COLO829 (cell line): ENCODE measurements around the gene XRCC1.
"Not testable (repeated sequence)": the region's sequence is repeated elsewhere in the genome, so short reads cannot be mapped to it uniquely, and the experiment has no call there.

Experiments used
- DNase-seq: peaks from one replicate; pipeline ENCODE4 v3.0.0; 2012; ENCODE audit warnings: low spot score

Gene XRCC1

GRCh38 chr19:43600326-43600725 is 25.0 kb upstream of the XRCC1 start:
- not testable (repeated sequence) for DNase-seq

- DNase-seq, result no peak
These were observed 24.4 kb upstream of the XRCC1 start for GRCh38 chr19:43599635-43600295.

- DNase-seq, result no peak
These were observed 23.3 kb upstream of the XRCC1 start for GRCh38 chr19:43598445-43599240.

- no peak for DNase-seq
These were observed 22.5 kb upstream of the XRCC1 start for GRCh38 chr19:43597876-43598275.

- DNase-seq, result no peak
These were observed 21.6 kb upstream of the XRCC1 start for GRCh38 chr19:43596842-43597461.

DNA sequence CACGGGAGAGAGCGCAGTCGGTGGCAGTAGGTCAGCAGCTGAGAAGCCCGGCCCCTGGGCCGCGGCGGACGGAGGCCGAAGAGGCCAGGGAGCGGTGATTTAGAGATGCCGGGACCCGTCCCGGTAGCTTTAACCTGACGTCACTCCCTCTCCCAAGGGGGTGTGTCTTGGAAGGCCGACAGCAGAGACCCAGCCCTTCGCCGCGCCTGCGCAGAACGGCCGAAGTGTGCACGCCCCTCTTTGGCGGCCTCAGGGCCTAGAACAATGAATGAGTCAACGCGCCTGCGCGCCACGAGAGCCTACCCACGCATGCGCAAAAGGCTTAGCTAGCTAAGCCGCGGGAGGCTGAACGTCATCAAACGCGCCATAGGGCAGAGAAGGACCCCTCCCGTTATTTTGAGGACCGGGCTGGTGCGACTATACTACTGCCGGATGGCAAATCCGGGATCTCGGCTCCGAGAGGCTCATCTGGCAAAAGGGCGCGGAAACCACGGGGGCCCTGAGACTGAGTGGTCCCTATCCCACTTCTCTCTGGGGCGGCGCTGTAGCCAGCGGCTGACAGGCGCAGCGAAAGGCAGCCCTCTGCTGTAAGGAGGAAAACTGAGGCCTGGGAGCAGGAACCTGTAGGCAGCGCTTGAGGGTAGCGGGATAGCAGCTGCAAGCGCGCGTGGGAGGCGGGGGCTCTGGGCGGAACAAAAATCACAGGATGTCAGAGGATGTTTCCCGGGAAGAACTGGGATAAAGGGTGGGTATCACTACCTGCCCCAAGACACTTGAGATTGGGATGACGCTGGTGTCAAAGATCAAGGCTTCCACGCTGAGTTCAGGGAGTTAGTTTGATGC is 20.9 kb upstream of the XRCC1 start, which contains the start of the genes IRGQ and ZNF576:
IRGQ (minus strand) TSS at position 136 of the 843 bp plus-strand sequence. CDS start 796 bp downstream, outside the sequence.
ZNF576 (plus strand) TSS at position 597 of the 843 bp plus-strand sequence. CDS start 514 bp downstream, outside the sequence.
- DNase-seq, result peak; percentile 100

GRCh38 chr19:43595605-43595998 is 20.3 kb upstream of the XRCC1 start:
- DNase-seq, result no peak

DNA sequence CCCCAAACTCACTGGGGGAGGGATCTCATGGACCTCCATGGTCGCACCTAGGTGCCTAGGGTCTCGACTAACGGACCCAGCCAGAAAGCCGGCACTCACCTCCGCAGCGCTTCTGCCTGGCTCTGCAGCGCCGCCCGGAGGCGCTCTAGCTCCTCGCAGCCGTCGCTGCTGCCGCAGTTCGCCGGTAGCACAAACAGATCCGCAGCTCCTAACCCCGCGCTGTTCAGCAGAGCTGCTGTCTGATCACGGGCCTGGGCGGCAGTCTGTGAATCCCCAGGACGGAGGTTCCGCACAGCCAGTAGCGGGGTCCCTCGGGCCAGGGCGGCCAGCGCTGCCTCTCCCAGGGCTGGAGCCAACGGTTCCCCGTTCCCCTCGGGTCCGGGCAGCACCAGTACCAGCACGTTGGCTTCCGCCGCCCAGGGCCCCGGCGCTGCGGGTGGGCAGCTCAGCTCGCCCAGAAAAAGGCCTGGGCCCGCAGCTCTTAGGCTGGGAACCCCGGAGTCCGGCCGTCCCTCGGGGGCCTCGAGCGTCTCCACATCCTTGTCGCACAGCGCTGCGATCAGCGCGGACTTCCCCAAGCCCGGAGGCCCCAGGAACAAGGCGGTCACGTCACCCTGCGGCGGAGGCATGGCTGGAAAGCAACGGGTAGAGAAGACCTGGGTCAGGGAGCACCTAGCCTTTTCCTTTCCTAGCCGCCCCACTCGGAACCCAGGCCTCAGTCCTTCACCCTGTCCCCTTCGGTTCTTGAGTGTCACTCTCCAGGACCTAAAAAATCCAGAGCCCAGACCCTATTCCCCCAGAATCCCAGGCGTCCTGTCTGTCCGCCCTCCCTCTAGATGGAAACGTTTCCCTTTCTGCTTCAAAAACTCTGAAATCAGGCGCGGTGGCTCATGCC is 19.6 kb upstream of the XRCC1 start:
- DNase-seq, result peak; percentile 38

DNA sequence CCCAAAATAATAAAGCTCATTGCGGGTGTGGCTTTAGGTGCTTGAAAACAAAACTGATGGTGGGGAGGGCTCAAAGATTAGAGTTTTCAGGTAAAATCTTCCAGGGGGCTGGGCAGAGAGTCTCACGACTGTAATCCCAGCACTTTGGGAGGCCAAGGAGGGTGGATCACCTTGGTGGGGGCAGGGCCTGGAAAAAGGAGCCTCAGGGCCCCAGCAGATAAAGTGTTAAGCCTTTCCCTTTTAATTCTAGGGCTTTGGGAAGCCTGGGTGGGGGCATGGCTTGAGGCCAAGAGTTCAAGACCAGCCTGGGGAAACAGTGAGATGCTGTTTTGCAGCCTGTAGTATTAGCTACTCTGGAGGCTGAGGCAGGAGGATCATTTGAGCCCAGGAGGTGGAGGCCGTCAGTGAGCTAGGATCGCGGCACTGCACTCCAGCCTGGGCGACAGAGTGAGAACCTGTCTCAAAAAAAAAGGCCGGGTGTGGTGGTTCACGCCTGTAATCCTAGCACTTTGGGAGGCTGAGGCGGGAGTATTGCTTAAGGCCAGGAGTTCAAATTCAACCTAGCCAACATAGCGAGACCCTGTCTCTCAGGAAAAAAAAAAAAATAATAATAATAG is 18.9 kb upstream of the XRCC1 start:
- DNase-seq, result no peak

- no peak for DNase-seq
These were observed 17.5 kb upstream of the XRCC1 start for GRCh38 chr19:43592800-43593350.

DNA sequence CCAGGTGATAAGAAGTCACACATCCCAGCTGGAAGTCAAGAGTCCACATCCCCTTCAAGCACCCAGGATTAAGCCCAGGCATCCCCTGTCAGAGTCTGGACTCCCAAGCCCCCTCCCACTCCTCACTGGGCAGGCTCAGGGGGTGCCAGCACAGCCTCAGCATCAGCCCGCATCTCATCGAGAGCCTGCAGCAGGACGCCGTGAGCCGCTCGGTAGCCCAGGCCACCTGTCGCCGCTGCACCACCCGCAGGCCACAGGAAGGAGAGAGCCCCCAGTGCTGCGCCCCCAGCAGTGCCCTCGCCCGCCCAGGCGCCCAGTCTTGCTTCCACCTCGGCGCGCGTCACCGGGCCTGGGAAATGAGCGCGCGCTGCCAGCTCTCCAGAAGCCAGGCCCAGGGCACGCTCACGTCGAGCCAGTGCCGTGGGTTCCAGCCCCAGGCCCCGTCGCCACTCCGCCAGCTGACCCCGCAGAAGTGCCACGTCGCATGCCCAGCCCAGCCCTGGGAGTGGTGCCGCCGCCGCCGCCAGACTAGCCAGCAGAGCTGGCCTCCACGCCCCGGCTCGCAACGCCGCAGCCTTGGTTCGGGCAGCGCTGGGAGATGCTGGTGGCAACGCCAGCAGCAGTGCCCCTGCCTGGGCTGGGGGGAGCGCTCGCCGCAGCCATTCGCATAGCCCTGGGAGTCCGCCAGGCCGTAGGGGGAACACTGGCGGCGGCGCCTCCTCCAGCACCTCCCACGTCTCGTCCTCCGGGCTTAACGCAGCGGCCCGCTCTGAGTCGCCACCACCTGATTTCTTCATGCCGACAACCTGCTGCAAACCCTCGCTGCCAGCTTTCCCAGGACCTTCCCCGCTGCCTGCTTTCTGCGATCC is 16.8 kb upstream of the XRCC1 start:
- no peak for DNase-seq

DNA sequence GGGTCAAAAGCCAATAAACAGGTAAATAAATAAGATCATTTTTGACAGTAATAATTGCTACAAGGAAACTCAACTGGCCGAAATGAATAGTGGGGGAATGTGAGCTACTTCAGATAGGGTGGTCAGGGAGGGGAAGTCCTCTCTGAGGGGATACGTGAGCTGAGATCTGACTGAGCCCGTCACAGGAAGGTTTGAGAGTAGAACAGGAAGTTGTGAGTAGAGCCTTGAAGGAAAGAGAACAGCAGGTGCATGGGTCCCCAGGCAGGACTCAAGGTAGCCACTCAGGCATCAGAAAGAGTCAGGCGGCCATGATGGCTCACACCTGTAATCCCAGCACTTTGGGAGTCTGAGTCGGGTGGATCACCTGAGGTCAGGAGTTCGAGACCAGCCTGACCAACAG is 14.4 kb upstream of the XRCC1 start:
- DNase-seq, result no peak

DNA sequence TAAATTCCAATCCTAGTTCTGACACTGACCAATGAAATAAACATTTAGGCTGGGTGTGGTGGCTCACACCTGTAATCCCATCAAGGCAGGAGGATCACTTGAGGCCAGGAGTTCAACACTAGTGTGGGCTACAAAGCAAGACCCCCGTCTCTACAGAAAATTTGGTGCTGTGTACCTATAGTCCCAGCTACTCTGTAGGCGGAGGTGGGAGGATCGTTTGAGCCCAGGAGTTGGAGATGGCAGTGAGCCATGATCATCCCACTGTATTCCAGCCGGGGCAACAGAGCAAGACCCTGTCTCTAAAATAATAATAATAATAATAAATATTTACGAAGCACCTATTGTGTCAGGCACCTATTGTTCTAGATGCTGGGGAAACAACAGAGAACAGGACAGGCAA is 13.9 kb upstream of the XRCC1 start:
- DNase-seq, result no peak

DNA sequence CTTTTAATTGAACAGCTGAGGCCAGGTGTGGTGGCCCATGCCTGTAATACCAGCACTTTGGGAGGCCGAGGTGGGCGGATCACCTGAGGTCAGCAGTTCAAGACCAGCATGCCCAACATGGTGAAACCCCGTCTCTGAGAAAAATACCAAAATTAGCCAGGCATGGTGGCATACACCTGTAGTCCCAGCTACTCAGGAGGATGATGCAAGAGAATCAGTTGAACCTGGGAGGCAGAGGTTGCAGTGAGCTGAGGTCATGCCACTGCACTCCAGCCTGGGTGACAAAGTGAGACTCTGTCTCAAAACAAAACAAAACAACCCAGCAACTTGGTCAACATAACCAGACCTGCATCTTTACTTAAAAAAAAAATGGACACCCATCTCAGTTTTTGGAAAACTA is 11.7 kb upstream of the XRCC1 start:
- not testable (repeated sequence) for DNase-seq

GRCh38 chr19:43586346-43586745 is 11.0 kb upstream of the XRCC1 start:
- DNase-seq, result no peak

DNA sequence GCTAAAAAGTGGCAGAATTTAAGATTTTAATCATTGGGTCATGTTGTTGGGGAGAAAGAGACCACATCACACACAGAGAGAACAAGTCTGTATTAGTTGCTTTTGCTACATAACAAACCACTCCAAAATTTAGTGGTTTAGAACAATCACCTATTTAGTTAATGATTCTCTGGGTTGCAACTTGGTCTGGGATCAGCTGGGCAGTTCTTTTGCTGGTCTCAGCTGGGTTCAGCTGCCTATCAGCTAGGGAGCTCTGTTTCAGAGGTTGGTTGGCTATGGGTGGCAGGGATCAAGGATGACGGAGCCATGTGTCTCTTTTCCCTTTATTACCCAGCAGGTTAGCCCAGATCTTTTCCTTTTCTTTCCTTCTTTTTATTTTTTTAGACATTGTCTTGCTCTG is 9.2 kb upstream of the XRCC1 start:
- no peak for DNase-seq

- DNase-seq, result no peak
These were observed 7.2 kb upstream of the XRCC1 start for GRCh38 chr19:43582495-43582894.

DNA sequence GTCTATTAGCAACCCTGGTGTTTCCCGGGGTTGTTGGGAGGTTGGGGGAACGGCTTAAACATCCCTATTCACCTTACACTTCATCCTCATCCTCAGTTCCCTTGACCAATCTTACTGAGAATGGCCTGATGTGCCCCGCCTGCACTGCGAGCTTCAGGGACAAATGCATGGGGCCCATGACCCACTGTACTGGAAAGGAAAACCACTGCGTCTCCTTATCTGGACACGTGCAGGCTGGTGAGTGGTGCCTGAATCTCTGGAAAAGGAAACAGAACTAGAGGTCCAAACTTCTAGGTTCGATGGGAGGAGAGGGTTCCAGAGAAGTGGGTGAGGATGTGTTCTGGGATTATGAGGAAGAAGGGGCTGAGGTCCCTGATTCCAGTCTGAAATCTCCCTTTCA is 6.1 kb upstream of the XRCC1 start:
- DNase-seq, result no peak

DNA sequence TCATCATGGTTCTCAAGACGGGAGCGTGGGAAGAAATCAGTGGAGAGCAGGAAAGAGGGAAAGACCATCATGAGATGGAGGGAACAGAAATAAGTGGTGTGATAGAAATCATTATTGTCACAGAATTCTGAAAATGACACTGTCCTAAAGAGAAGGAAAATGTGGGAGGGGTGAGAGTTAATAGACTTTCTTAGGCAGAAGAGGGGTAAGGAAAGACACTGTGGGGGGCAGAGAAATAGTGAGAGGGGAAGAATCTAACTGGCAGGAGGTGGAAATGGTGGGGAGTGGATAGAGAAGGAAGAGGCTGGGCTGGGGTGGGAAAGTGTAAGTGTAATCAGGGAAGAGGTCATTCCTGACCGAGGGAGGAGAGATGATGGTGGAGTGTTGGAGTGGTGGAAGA is 3.5 kb upstream of the XRCC1 start:
- DNase-seq, result no peak
